HepG2 (cell line): ENCODE results near the gene PPP1R9A. TPM values are rescaled to one million over a fixed set of nuclear protein-coding genes. Genes with fewer than 3 reads are reported as not detected.

Source experiments
- ATM ChIP-seq: fragments of 450-650 bp; IDR thresholded peaks from 2 replicates; pipeline ENCODE4 v1.7.1; 2017; ENCODE audit warnings: mild to moderate bottlenecking, borderline replicate concordance
- ATRX ChIP-seq: sonication (generic); formaldehyde crosslinking; IDR thresholded peaks from 2 replicates; pipeline ENCODE4 v1.4.0; 2020; ENCODE audit warnings: missing genetic modification reagents, borderline replicate concordance
- HIVEP1 ChIP-seq: sonication (generic); formaldehyde crosslinking; IDR thresholded peaks from 2 replicates; pipeline ENCODE4 v1.4.0; 2020; ENCODE audit warnings: mild to moderate bottlenecking, missing genetic modification reagents
- HNRNPL ChIP-seq: fragments of 200-400 bp; formaldehyde crosslinking; IDR thresholded peaks from 2 replicates; pipeline ENCODE4 v1.6.1; 2017; ENCODE audit warnings: mild to moderate bottlenecking, low read depth, low read length
- MAF1 ChIP-seq: sonication (generic); formaldehyde crosslinking; IDR thresholded peaks from 2 replicates; pipeline ENCODE4 v1.5.0; 2020; ENCODE audit warnings: missing genetic modification reagents, borderline replicate concordance
- PBX2 ChIP-seq: IDR thresholded peaks from 2 replicates; pipeline ENCODE4 v1.6.1; 2016; ENCODE audit warnings: control low read depth
- PHF5A ChIP-seq: IDR thresholded peaks from one replicate; pipeline ENCODE4 v1.6.1; 2018; ENCODE audit warnings: low read depth, missing genetic modification reagents; ENCODE audit not compliant: unreplicated experiment
- SP1 ChIP-seq, 2 experiments: fragments of 450-650 bp in 1 of 2; sonication (generic) in 1 of 2; formaldehyde crosslinking in 1 of 2; IDR thresholded peaks; 2 replicates each; pipeline versions ENCODE4 v1.4.0 to v1.6.1; 2016 to 2020; ENCODE audit warnings: missing genetic modification reagents in 1 of 2
- ZEB1 ChIP-seq: IDR thresholded peaks from 2 replicates; pipeline ENCODE4 v1.6.1; 2012; ENCODE audit warnings: mild to moderate bottlenecking, low read depth, inconsistent platforms; ENCODE audit not compliant: insufficient replicate concordance
- ZMYM4 ChIP-seq: sonication (generic); formaldehyde crosslinking; IDR thresholded peaks from 2 replicates; pipeline ENCODE4 v1.8.1; 2023; ENCODE audit warnings: mild to moderate bottlenecking, missing genetic modification reagents
- ZNF510 ChIP-seq: sonication (generic); formaldehyde crosslinking; IDR thresholded peaks from 2 replicates; pipeline ENCODE4 v1.4.0; 2020; ENCODE audit warnings: low read depth, mild to moderate bottlenecking, missing genetic modification reagents
- ZNF780A ChIP-seq: sonication (generic); formaldehyde crosslinking; IDR thresholded peaks from 2 replicates; pipeline ENCODE4 v1.8.0; 2022; ENCODE audit warnings: mild to moderate bottlenecking, missing genetic modification reagents, moderate library complexity
- ZNF839 ChIP-seq: sonication (generic); formaldehyde crosslinking; IDR thresholded peaks from 2 replicates; pipeline ENCODE4 v1.4.0; 2020; ENCODE audit warnings: missing genetic modification reagents, mild to moderate bottlenecking, borderline replicate concordance
- polyA plus RNA-seq, 8 experiments: library from polyadenylated mRNA; depleted of rRNA in 3 of 8; stranded (reverse) in 7 of 8; unstranded in 1 of 8; fragments of >200 nt; fragmentation: Illumina TruSeq in 4 of 8; extraction: Trizol in 4 of 8; gene quantifications; 2 replicates each; pipeline versions ENCODE4 v1.2.1 to v1.2.3, GENCODE V29; 2011 to 2016; ENCODE audit warnings: low read depth in 4 of 8, missing spikeins in 1 of 8, mixed read lengths in 1 of 8; ENCODE audit not compliant: insufficient read depth in 1 of 8
- total RNA-seq, 5 experiments: library from RNA; depleted of rRNA; stranded (reverse); fragments of >200 nt; fragmentation: Illumina TruSeq; extraction: Trizol; gene quantifications; 2 replicates each; pipeline ENCODE4 v1.2.3, GENCODE V29; 2016; ENCODE audit warnings: low read depth in 1 of 5
- TF ChIP-seq, protein P1 (sequence below): sonication (generic); formaldehyde crosslinking; IDR thresholded peaks from 2 replicates; pipeline ENCODE4 v1.4.0; 2020; ENCODE audit warnings: mild to moderate bottlenecking, missing genetic modification reagents
- TF ChIP-seq, protein P2 (sequence below): sonication (generic); formaldehyde crosslinking; IDR thresholded peaks from 2 replicates; pipeline ENCODE4 v1.5.0; 2020; ENCODE audit warnings: missing genetic modification reagents, mild to moderate bottlenecking, borderline replicate concordance
- TF ChIP-seq, protein P3 (sequence below): sonication (generic); formaldehyde crosslinking; IDR thresholded peaks from 2 replicates; pipeline ENCODE4 v1.8.0; 2022; ENCODE audit warnings: missing genetic modification reagents, low read depth, mild to moderate bottlenecking, borderline replicate concordance

Gene PPP1R9A
- total and polyA plus RNA-seq, 2 of the 13 experiments (the other 11 are each of a cell fraction or from before 2014, with no cell fraction given) = 11.4 to 31.9 TPM

- TF ChIP-seq PBX2 (CRISPR knock-in tag) (no peak), HIVEP1 (CRISPR knock-in tag) (peak; percentile 64; the same call in 1 of the 2 replicates), ZEB1 (no peak), ZNF510 (CRISPR knock-in tag) (0 out of 2 replicates have a peak, but pooled peaks have one; percentile 45), ATM (no peak), PHF5A (CRISPR knock-in tag) (no peak), ZNF780A (CRISPR knock-in tag) (no peak), ZNF839 (CRISPR knock-in tag) (no peak), ZMYM4 (CRISPR knock-in tag) (peak; percentile 84), ATRX (no peak), HNRNPL (peak; percentile 74; the same call in 1 of the 2 replicates), SP1 (IDR thresholded peaks at IDR 0.05) (no peak), SP1 (CRISPR knock-in tag; IDR thresholded peaks at IDR 0.05) (peak; percentile 17; the same call in 1 of the 2 replicates), MAF1 (no peak)
- TF ChIP-seq, protein P1, sequence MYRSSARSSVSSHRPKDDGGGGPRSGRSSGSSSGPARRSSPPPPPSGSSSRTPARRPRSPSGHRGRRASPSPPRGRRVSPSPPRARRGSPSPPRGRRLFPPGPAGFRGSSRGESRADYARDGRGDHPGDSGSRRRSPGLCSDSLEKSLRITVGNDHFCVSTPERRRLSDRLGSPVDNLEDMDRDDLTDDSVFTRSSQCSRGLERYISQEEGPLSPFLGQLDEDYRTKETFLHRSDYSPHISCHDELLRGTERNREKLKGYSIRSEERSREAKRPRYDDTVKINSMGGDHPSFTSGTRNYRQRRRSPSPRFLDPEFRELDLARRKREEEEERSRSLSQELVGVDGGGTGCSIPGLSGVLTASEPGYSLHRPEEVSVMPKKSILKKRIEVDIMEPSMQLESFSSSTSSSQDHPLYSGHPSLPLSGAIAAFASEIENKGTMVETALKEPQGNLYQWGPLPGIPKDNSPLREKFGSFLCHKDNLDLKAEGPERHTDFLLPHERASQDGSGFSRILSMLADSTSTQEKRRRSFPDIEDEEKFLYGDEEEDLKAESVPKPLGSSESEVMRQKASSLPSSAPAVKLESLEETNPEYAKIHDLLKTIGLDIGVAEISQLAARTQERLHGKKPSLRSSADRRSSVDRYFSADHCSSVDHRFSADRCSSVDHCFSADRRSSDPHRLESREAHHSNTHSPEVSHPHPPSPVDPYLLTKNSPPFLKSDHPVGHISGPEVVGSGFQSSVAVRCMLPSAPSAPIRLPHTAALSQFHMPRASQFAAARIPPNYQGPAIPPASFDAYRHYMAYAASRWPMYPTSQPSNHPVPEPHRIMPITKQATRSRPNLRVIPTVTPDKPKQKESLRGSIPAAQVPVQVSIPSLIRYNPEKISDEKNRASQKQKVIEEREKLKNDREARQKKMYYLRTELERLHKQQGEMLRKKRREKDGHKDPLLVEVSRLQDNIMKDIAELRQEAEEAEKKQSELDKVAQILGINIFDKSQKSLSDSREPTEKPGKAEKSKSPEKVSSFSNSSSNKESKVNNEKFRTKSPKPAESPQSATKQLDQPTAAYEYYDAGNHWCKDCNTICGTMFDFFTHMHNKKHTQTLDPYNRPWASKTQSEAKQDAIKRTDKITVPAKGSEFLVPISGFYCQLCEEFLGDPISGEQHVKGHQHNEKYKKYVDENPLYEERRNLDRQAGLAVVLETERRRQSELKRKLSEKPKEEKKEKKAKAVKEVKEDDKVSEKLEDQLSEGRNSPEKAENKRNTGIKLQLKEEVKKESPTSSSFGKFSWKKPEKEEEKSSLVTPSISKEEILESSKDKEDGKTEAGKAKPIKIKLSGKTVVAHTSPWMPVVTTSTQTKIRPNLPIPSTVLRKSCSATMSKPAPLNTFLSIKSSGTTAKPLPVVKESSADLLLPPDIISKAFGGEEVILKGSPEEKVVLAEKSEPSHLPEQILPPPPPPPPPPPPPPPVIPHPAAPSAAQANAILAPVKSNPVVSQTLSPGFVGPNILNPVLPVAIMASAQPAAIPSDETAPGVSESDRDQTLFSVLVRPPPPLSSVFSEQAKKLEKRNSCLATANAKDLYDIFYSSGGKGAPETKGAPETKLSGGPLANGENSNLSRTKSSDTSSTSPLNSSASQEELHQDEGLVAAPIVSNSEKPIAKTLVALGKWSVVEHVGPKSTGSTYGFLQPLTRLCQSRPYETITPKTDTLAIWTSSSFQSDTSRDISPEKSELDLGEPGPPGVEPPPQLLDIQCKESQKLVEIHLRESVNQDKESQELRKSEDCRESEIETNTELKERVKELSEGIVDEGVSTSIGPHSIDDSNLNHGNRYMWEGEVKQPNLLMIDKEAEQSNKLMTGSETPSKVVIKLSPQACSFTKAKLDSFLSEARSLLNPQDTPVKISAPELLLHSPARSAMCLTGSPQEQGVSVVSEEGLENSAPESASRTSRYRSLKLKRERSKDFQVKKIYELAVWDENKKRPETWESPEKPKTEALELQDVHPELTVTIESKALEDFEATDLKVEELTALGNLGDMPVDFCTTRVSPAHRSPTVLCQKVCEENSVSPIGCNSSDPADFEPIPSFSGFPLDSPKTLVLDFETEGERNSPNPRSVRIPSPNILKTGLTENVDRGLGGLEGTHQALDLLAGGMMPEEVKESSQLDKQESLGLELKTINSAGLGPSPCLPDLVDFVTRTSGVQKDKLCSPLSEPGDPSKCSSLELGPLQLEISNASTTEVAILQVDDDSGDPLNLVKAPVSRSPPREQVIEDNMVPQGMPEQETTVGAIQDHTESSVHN (CRISPR knock-in tag) = 0 out of 2 replicates have a peak, but pooled peaks have one; percentile 78
- TF ChIP-seq, protein P2, sequence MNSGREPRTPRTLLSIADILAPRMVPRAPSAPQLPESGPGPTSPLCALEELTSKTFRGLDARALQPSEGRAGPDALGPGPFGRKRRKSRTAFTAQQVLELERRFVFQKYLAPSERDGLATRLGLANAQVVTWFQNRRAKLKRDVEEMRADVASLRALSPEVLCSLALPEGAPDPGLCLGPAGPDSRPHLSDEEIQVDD (CRISPR knock-in tag) = no peak
- TF ChIP-seq, protein P3, sequence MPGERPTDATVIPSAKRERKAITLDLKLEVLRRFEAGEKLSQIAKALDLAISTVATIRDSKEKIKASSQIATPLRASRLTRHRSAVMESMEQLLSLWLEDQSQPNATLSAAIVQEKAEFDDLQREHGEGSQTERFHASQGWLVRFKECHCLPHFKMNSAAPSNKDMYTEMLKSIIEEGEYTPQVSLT (CRISPR knock-in tag) = no peak
These were observed at the start of gene PPP1R9A (continued) for GRCh38 chr7:94907026-94907810.
